HepG2 (cell line): Measurements from ENCODE around the gene FAM53B. TPM values are rescaled to one million over a fixed set of nuclear protein-coding genes. Genes with fewer than 3 reads are reported as not detected.

Experiments used
- GMEB2 ChIP-seq: IDR thresholded peaks from 2 replicates; pipeline ENCODE4 v1.6.1; 2016; ENCODE audit warnings: missing biosample characterization, missing genetic modification reagents, low read depth
- MLXIP ChIP-seq: sonication (generic); formaldehyde crosslinking; IDR thresholded peaks from 2 replicates; pipeline ENCODE4 v1.9.0; 2021; ENCODE audit warnings: missing genetic modification reagents, borderline replicate concordance
- NFKBIZ ChIP-seq: IDR thresholded peaks from 2 replicates; pipeline ENCODE4 v1.6.1; 2018; ENCODE audit warnings: missing genetic modification reagents, missing compliant biosample characterization
- RNF2 ChIP-seq: fragments of 450-650 bp; conservative IDR thresholded peaks from 2 replicates; pipeline ENCODE4 v1.6.1; 2016; ENCODE audit warnings: low read depth
- ZBTB39 ChIP-seq: sonication (generic); formaldehyde crosslinking; IDR thresholded peaks from 2 replicates; pipeline ENCODE4 v1.5.0; 2020; ENCODE audit warnings: missing genetic modification reagents
- polyA plus RNA-seq, 8 experiments: library from polyadenylated mRNA; depleted of rRNA in 3 of 8; stranded (reverse) in 7 of 8; unstranded in 1 of 8; fragments of >200 nt; fragmentation: Illumina TruSeq in 4 of 8; extraction: Trizol in 4 of 8; gene quantifications; 2 replicates each; pipeline versions ENCODE4 v1.2.1 to v1.2.3, GENCODE V29; 2011 to 2016; ENCODE audit warnings: low read depth in 4 of 8, missing spikeins in 1 of 8, mixed read lengths in 1 of 8; ENCODE audit not compliant: insufficient read depth in 1 of 8
- total RNA-seq, 5 experiments: library from RNA; depleted of rRNA; stranded (reverse); fragments of >200 nt; fragmentation: Illumina TruSeq; extraction: Trizol; gene quantifications; 2 replicates each; pipeline ENCODE4 v1.2.3, GENCODE V29; 2016; ENCODE audit warnings: low read depth in 1 of 5

FAM53B gene
- total and polyA plus RNA-seq, 2 of the 13 experiments (the other 11 are each of a cell fraction or from before 2014, with no cell fraction given) = 6.4 to 19.3 TPM

- TF ChIP-seq MLXIP (CRISPR knock-in tag) = no peak
- TF ChIP-seq GMEB2 (CRISPR knock-in tag) = no peak
- no peak for TF ChIP-seq ZBTB39
- no peak for TF ChIP-seq RNF2
- no peak for TF ChIP-seq NFKBIZ (CRISPR knock-in tag)
Measured at GRCh38 chr10:124656113-124656490, 88.1 kb downstream of the FAM53B start (continued).
